ENCODE data around the gene DGKI. TPM values are rescaled to one million over a fixed set of nuclear protein-coding genes. Genes with fewer than 3 reads are reported as not detected.

Gene DGKI
- total RNA-seq, 2 experiments from 2014 or later, result 0.46 TPM; not detected in 1

GRCh38 chr7:137480401-137480800, 366.4 kb downstream of the DGKI start:
- Histone ChIP-seq H3K9me2 (ENCODE audit: insufficient read depth, low read length) (no peaks in the 10 kb centered on the region), H3K4me3 (ENCODE audit: low read depth, low read length, poor library complexity, severe bottlenecking) (no peak overlapping the region), H2AFZ (ENCODE audit: low read length) (no peak overlapping the region), H3K4me2 (ENCODE audit: low read length) (no peak overlapping the region), H3K4me1 (ENCODE audit: insufficient read depth, low read length, poor library complexity, severe bottlenecking) (no peaks in the 10 kb centered on the region), H3K36me3 (ENCODE audit: insufficient read depth, low read length) (no peaks in the 10 kb centered on the region), H3K79me2 (ENCODE audit: insufficient read depth, low read depth, low read length) (no peaks in the 10 kb centered on the region), H3K27ac (ENCODE audit: low read depth, low read length, poor library complexity, severe bottlenecking) (no peak overlapping the region), H4K20me1 (ENCODE audit: insufficient read depth, low read length) (no peaks in the 10 kb centered on the region), H3K9me3 (ENCODE audit: low read length) (no peaks in the 10 kb centered on the region)
- BruUV-seq (replicated peaks), result no TSS peak
- intact Hi-C loops (cut with micrococcal nuclease; ENCODE audit: unreplicated experiment), result no loop called here
- DNase-seq (ENCODE audit: low spot score), result no peak
- CTCF ChIA-PET (ENCODE audit: unreplicated experiment), result no interaction called here
- POLR2A ChIA-PET, result no interaction called here
- TF ChIP-seq CTCF (conservative IDR thresholded peaks at IDR 0.05; ENCODE audit: low read length) (no peak), EZH2phosphoT487 (IDR thresholded peaks at IDR 0.05; ENCODE audit: borderline replicate concordance, low read depth, low read length) (no peak)

- H3K4me3 ChIP-seq (ENCODE audit: low read depth, low read length, poor library complexity, severe bottlenecking), result no peak overlapping the region
- H3K4me2 ChIP-seq (ENCODE audit: low read length), result no peak overlapping the region
- intact Hi-C loops (cut with micrococcal nuclease; ENCODE audit: unreplicated experiment), result no loop called here
- BruUV-seq (replicated peaks), result no TSS peak
- H3K79me2 ChIP-seq (ENCODE audit: insufficient read depth, low read depth, low read length), result no peaks in the 10 kb centered on the region
- POLR2A ChIA-PET, result no interaction called here
- H2AFZ ChIP-seq (ENCODE audit: low read length), result no peak overlapping the region
- no peaks in the 10 kb centered on the region for H3K9me3 ChIP-seq (ENCODE audit: low read length)
- CTCF ChIA-PET (ENCODE audit: unreplicated experiment), result no interaction called here
- H4K20me1 ChIP-seq (ENCODE audit: insufficient read depth, low read length), result no peaks in the 10 kb centered on the region
- DNase-seq (ENCODE audit: low spot score), result no peak
- TF ChIP-seq CTCF (conservative IDR thresholded peaks at IDR 0.05; ENCODE audit: low read length) (no peak), EZH2phosphoT487 (IDR thresholded peaks at IDR 0.05; ENCODE audit: borderline replicate concordance, low read depth, low read length) (no peak)
- H3K9me2 ChIP-seq (ENCODE audit: insufficient read depth, low read length), result no peaks in the 10 kb centered on the region
- no peaks in the 10 kb centered on the region for H3K36me3 ChIP-seq (ENCODE audit: insufficient read depth, low read length)
- no peaks in the 10 kb centered on the region for H3K4me1 ChIP-seq (ENCODE audit: insufficient read depth, low read length, poor library complexity, severe bottlenecking)
- H3K27ac ChIP-seq (ENCODE audit: low read depth, low read length, poor library complexity, severe bottlenecking), result no peak overlapping the region
These were observed 369.8 kb downstream of the DGKI start for GRCh38 chr7:137476937-137477336.

- no peaks in the 10 kb centered on the region for H3K36me3 ChIP-seq (ENCODE audit: insufficient read depth, low read length)
- H3K9me2 ChIP-seq (ENCODE audit: insufficient read depth, low read length), result no peaks in the 10 kb centered on the region
- no peak for DNase-seq (ENCODE audit: low spot score)
- TF ChIP-seq CTCF (conservative IDR thresholded peaks at IDR 0.05; ENCODE audit: low read length) (no peak), EZH2phosphoT487 (IDR thresholded peaks at IDR 0.05; ENCODE audit: borderline replicate concordance, low read depth, low read length) (no peak)
- H3K4me1 ChIP-seq (ENCODE audit: insufficient read depth, low read length, poor library complexity, severe bottlenecking), result no peaks in the 10 kb centered on the region
- no peaks in the 10 kb centered on the region for H4K20me1 ChIP-seq (ENCODE audit: insufficient read depth, low read length)
- BruUV-seq (replicated peaks), result no TSS peak
- CTCF ChIA-PET (ENCODE audit: unreplicated experiment), result no interaction called here
- H3K9me3 ChIP-seq (ENCODE audit: low read length), result no peaks in the 10 kb centered on the region
- H3K79me2 ChIP-seq (ENCODE audit: insufficient read depth, low read depth, low read length), result no peaks in the 10 kb centered on the region
- H2AFZ ChIP-seq (ENCODE audit: low read length), result no peak overlapping the region
- H3K4me3 ChIP-seq (ENCODE audit: low read depth, low read length, poor library complexity, severe bottlenecking), result no peak overlapping the region
- no peak overlapping the region for H3K27ac ChIP-seq (ENCODE audit: low read depth, low read length, poor library complexity, severe bottlenecking)
- no peak overlapping the region for H3K4me2 ChIP-seq (ENCODE audit: low read length)
- POLR2A ChIA-PET, result interaction anchor here (1.3 kb wide), 1 partner anchor 44 kb away, joined by 4 read pairs; no protein-coding TSS in a partner anchor
- intact Hi-C loops (cut with micrococcal nuclease; ENCODE audit: unreplicated experiment), result no loop called here
These were observed 370.8 kb downstream of the DGKI start for GRCh38 chr7:137475966-137476365.
